CD14-positive monocyte (primary cell): Measurements from ENCODE around the gene LDB3. TPM values are rescaled to one million over a fixed set of nuclear protein-coding genes. Genes with fewer than 3 reads are reported as not detected.

Source experiments
- DNase-seq, 3 donors: peaks; one replicate each; pipeline ENCODE4 v3.0.0-alpha.2; 2011 to 2022
- H2AFZ ChIP-seq: 2 replicates; pipeline ENCODE4 v1.6.0; 2012; ENCODE audit warnings: mild to moderate bottlenecking, low read depth, low read length, inconsistent platforms; ENCODE audit not compliant: insufficient read depth, poor library complexity, severe bottlenecking
- H3K27ac ChIP-seq, 2 donors: 1 replicate in 1 of 2; 2 replicates in 1 of 2; pipeline ENCODE4 v1.5.1; 2012 to 2013; ENCODE audit warnings: low read length in 2 of 2, control low read depth in 1 of 2, inconsistent platforms in 1 of 2, low read depth in 1 of 2, mild to moderate bottlenecking in 1 of 2
- H3K27me3 ChIP-seq, 2 donors: one replicate each; pipeline versions ENCODE4 v1.6.0 to v1.6.1; 2011 to 2013; ENCODE audit warnings: low read length in 2 of 2; ENCODE audit not compliant: control insufficient read depth in 2 of 2, insufficient read depth in 2 of 2
- H3K36me3 ChIP-seq, 2 donors: replicated peaks in 1 of 2; 1 replicate in 1 of 2; 2 replicates in 1 of 2; pipeline versions ENCODE4 v1.5.1 to v1.6.1; 2012 to 2013; ENCODE audit warnings: low read length in 2 of 2, control low read depth in 1 of 2, inconsistent platforms in 1 of 2, mild to moderate bottlenecking in 1 of 2; ENCODE audit not compliant: insufficient read depth in 2 of 2, control insufficient read depth in 1 of 2
- H3K4me1 ChIP-seq, 2 donors: 1 replicate in 1 of 2; 2 replicates in 1 of 2; pipeline versions ENCODE4 v1.5.1 to v1.6.1; 2012 to 2013; ENCODE audit warnings: low read length in 2 of 2, control low read depth in 1 of 2, inconsistent platforms in 1 of 2, mild to moderate bottlenecking in 1 of 2, moderate library complexity in 1 of 2; ENCODE audit not compliant: insufficient read depth in 2 of 2, control insufficient read depth in 1 of 2
- H3K4me2 ChIP-seq: replicated peaks from 2 replicates; pipeline ENCODE3; 2012; ENCODE audit warnings: low read length, moderate library complexity, mild to moderate bottlenecking; ENCODE audit not compliant: poor library complexity, severe bottlenecking; ENCODE audit errors: extremely low read depth
- H3K4me3 ChIP-seq, 3 experiments: fragments of 200-600 bp in 1 of 3; sonication (generic) in 1 of 3; replicated peaks in 1 of 3; 1 replicate in 2 of 3; 2 replicates in 1 of 3; pipeline ENCODE4 v1.5.1; 2011 to 2013; ENCODE audit warnings: low read length in 3 of 3, mild to moderate bottlenecking in 3 of 3, control low read depth in 2 of 3, low read depth in 2 of 3, inconsistent platforms in 1 of 3, moderate library complexity in 1 of 3
- H3K79me2 ChIP-seq: 2 replicates; pipeline ENCODE4 v1.6.0; 2012; ENCODE audit warnings: mild to moderate bottlenecking, control low read depth, inconsistent platforms, low read length, moderate library complexity; ENCODE audit not compliant: insufficient read depth
- H3K9ac ChIP-seq: 2 replicates; pipeline ENCODE4 v1.6.0; 2017; ENCODE audit warnings: low read length, mild to moderate bottlenecking; ENCODE audit not compliant: insufficient read depth, poor library complexity, severe bottlenecking
- H3K9me3 ChIP-seq, 2 donors: replicated peaks in 1 of 2; 1 replicate in 1 of 2; 2 replicates in 1 of 2; pipeline versions ENCODE4 v1.5.1 to v1.6.1; 2012 to 2013; ENCODE audit warnings: low read length in 2 of 2, control low read depth in 1 of 2; ENCODE audit not compliant: control insufficient read depth in 1 of 2, insufficient read depth in 1 of 2
- H4K20me1 ChIP-seq: 2 replicates; pipeline ENCODE4 v1.6.0; 2012; ENCODE audit warnings: mild to moderate bottlenecking, low read length, control low read depth, moderate library complexity; ENCODE audit not compliant: insufficient read depth
- H3K27ac Mint-ChIP-seq, 7 donors: one replicate each; pipeline ENCODE4 v1.8.0; 2020; ENCODE audit warnings: mild to moderate bottlenecking in 7 of 7, mixed read lengths in 7 of 7, moderate library complexity in 6 of 7, inconsistent platforms in 2 of 7
- H3K27me3 Mint-ChIP-seq, 3 donors: one replicate each; pipeline ENCODE4 v1.8.0; 2021 to 2022; ENCODE audit warnings: low read depth in 3 of 3, mild to moderate bottlenecking in 3 of 3, mixed read lengths in 3 of 3, moderate library complexity in 3 of 3, inconsistent platforms in 1 of 3
- H3K36me3 Mint-ChIP-seq, 2 donors: one replicate each; pipeline ENCODE4 v1.8.0; 2020; ENCODE audit warnings: mixed read lengths in 2 of 2, inconsistent platforms in 1 of 2, mild to moderate bottlenecking in 1 of 2
- H3K4me1 Mint-ChIP-seq: one replicate; pipeline ENCODE4 v1.8.0; 2020; ENCODE audit warnings: mild to moderate bottlenecking, mixed read lengths
- H3K4me3 Mint-ChIP-seq, 2 donors: one replicate each; pipeline ENCODE4 v1.8.0; 2020; ENCODE audit warnings: mild to moderate bottlenecking in 2 of 2, mixed read lengths in 2 of 2, moderate library complexity in 1 of 2
- H3K9me3 Mint-ChIP-seq, 7 donors: one replicate each; pipeline ENCODE4 v1.8.0; 2020 to 2022; ENCODE audit warnings: mixed read lengths in 7 of 7, mild to moderate bottlenecking in 6 of 7, moderate library complexity in 6 of 7, inconsistent platforms in 2 of 7
- CTCF ChIP-seq: fragments of 200-600 bp; IDR thresholded peaks from one replicate; pipeline ENCODE4 v1.8.0; 2022; ENCODE audit warnings: antibody characterized with exemption, mild to moderate bottlenecking
- WGBS: methylation state at CpG from one replicate; pipeline ENCODE4 v1.1.5; 2013; ENCODE audit warnings: missing lambda C conversion rate; ENCODE audit not compliant: insufficient coverage; 5-methylcytosine and 5-hydroxymethylcytosine counted together
- intact Hi-C, 2 donors: fragments of 100-400 bp; cut with micrococcal nuclease; formaldehyde crosslinking; loops; one replicate each; pipeline versions ENCODE4 v1.15.0 to v1.15.1; 2023
- polyA plus RNA-seq, 3 donors: library from polyadenylated mRNA; depleted of rRNA in 1 of 3; unstranded in 2 of 3; stranded (reverse) in 1 of 3; fragments of 300-500 nt in 2 of 3; fragments of >200 nt in 1 of 3; fragmentation: Illumina TruSeq in 2 of 3; gene quantifications; 1 replicate in 2 of 3; 2 replicates in 1 of 3; pipeline ENCODE4 v1.2.3, GENCODE V29; 2012 to 2021

The LDB3 gene
- polyA plus RNA-seq, 3 donors, result not detected

DNA sequence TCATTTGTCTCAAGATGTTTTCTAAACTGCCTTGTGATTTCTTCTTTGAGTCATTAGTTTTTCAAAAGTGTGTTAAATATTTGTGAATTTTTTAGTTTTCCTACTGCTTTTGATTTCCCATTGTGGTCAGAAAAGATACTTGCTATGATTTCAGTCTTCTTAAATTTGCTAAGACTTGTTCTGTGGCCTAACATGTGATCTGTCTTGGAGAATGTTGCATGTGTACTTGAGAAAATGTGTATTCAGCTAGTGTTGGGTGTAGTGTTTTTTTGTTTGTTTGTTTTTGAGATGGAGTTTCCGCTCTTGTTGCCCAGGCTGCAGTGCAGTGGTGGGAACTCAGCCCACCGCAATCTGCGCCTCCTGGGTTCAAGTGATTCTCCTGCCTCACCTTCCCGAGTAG is 116.7 kb downstream of the LDB3 start:
- no peaks in the 10 kb centered on the region for H3K79me2 ChIP-seq
- DNase-seq, result no peak
- no peak overlapping the region for H3K27ac Mint-ChIP-seq
- no peak overlapping the region for H2AFZ ChIP-seq
- no peaks in the 10 kb centered on the region for H3K36me3 Mint-ChIP-seq
- peaks cover 5 to 7% of the 10 kb centered on the region in 2 donors for H3K9me3 ChIP-seq
- H3K27me3 ChIP-seq, result no peaks in the 10 kb centered on the region
- TF ChIP-seq CTCF, result no peak
- H3K36me3 ChIP-seq, result no peaks in the 10 kb centered on the region
- H4K20me1 ChIP-seq, result no peaks in the 10 kb centered on the region
- H3K27ac ChIP-seq, result no peak overlapping the region
- peaks cover 2 to 11% (median 7%) of the 10 kb centered on the region in 3 donors for H3K27me3 Mint-ChIP-seq
- H3K4me2 ChIP-seq, result no peak overlapping the region
- intact Hi-C loops, result no loop called here
- no peaks in the 10 kb centered on the region for H3K4me1 Mint-ChIP-seq
- H3K4me3 Mint-ChIP-seq, result no peak overlapping the region
- H3K9ac ChIP-seq, result no peak overlapping the region
- 100% methylated on average over 4 of the region's 4 CpGs for WGBS
- H3K4me1 ChIP-seq, result no peaks in the 10 kb centered on the region
- peaks cover 5 to 14% (median 12%) of the 10 kb centered on the region in 7 donors for H3K9me3 Mint-ChIP-seq
- H3K4me3 ChIP-seq, result no peak overlapping the region

Other genes with a start within 250 kb of the LDB3 start
- 10 to 100 TPM; 17.8 to 26.5 (median 18.3) TPM for gene WAPL, start 146.7 kb upstream of the LDB3 start, polyA plus RNA-seq
- not detected for gene OPN4, start 14.0 kb upstream of the LDB3 start, polyA plus RNA-seq
- gene BMPR1A, start 88.1 kb downstream of the LDB3 start, polyA plus RNA-seq, result under 1 TPM; 0.25 to 0.67 (median 0.61) TPM